Spleen (tissue), 7 donors: ENCODE results near the gene LDLRAD4.

ENCODE experiments used
- POLR2A ChIP-seq, 3 donors: fragments of 450-650 bp; IDR thresholded peaks; one replicate each; pipeline ENCODE4 v1.5.1; 2017; ENCODE audit warnings: antibody characterized with exemption in 3 of 3, mild to moderate bottlenecking in 1 of 3
- TF ChIP-seq, protein P1 (sequence below), 11 experiments: fragments of 200-600 bp in 7 of 11; fragments of 450-650 bp in 4 of 11; sonication (generic) in 4 of 11; IDR thresholded peaks in 8 of 11; conservative IDR thresholded peaks in 3 of 11; 1 replicate in 7 of 11; 2 replicates in 4 of 11; pipeline versions ENCODE4 v1.4.0 to v1.8.0; 2016 to 2021; ENCODE audit warnings: antibody characterized with exemption in 11 of 11, inconsistent platforms in 4 of 11, mild to moderate bottlenecking in 1 of 11
- donor health status: DM: no; HTN: no; CAD: no; lungs with moderate emphysema.
- donor health status: DM: no; HTN: no; CAD: no.
- donor health status: DM: no; HTN: no; CAD: no.

DNA sequence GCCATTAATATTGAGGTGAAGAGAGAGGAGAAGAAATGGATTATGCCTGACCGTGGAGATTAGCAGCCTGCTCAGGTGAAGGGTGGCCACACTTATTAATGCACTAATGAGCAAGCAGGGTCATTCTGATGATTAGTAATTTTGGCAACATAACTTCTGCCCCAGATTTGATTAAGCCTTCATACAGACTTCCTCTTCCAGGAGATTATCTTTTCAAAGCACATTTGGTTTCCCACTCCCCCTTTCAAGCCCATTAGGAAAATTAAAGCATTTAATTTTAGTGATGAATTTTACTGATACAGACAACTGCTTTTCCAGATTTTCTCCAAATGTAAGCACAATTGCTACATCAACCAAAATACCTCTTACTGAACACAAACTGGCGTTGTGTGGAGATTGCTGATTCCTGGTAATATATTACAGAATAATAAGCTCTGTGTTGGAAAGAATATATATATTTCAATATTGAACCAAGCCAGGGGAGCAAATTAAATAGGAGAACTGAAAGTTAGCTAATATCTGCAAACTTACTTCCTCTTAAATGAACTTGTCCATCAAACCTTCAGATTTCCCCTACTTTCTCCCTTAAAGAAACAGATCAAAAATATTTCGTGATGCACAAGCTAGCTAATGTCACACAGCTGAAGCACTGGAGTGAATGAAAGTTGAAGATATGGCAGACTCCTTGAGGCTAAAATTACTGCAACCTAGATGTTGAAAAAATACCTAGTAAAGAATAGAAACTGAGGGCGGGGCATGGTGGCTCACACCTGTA, 367.0 kb downstream of the LDLRAD4 start:
- TF ChIP-seq, protein P1, sequence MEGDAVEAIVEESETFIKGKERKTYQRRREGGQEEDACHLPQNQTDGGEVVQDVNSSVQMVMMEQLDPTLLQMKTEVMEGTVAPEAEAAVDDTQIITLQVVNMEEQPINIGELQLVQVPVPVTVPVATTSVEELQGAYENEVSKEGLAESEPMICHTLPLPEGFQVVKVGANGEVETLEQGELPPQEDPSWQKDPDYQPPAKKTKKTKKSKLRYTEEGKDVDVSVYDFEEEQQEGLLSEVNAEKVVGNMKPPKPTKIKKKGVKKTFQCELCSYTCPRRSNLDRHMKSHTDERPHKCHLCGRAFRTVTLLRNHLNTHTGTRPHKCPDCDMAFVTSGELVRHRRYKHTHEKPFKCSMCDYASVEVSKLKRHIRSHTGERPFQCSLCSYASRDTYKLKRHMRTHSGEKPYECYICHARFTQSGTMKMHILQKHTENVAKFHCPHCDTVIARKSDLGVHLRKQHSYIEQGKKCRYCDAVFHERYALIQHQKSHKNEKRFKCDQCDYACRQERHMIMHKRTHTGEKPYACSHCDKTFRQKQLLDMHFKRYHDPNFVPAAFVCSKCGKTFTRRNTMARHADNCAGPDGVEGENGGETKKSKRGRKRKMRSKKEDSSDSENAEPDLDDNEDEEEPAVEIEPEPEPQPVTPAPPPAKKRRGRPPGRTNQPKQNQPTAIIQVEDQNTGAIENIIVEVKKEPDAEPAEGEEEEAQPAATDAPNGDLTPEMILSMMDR (IDR thresholded peaks at IDR 0.05 in 8 of 11, conservative IDR thresholded peaks at IDR 0.05 in 3 of 11): no peak
- TF ChIP-seq POLR2A (IDR thresholded peaks at IDR 0.05): no peak
